Activated gamma-delta T cell (primary cell): Measurements from ENCODE around the gene PRM2.
"Not testable (repeated sequence)": the region's sequence is repeated elsewhere in the genome, so short reads cannot be mapped to it uniquely, and the experiment has no call there.

ENCODE experiments used
- DNase-seq: peaks from one replicate; lab custom pipeline; 2025; lab: John Stamatoyannopoulos, UW

PRM2 gene

GRCh38 chr16:11307639-11308492, 31.6 kb upstream of the PRM2 start:
- DNase-seq = no peak

GRCh38 chr16:11306997-11307638, 30.8 kb upstream of the PRM2 start:
- no peak for DNase-seq

- DNase-seq = no peak
These were observed 30.1 kb upstream of the PRM2 start for GRCh38 chr16:11306381-11306780.

GRCh38 chr16:11303405-11304138, 27.3 kb upstream of the PRM2 start:
- no peak for DNase-seq

- DNase-seq = no peak
These were observed 26.7 kb upstream of the PRM2 start for GRCh38 chr16:11302977-11303376.

- no peak for DNase-seq
These were observed 25.6 kb upstream of the PRM2 start for GRCh38 chr16:11301645-11302501.

- DNase-seq = no peak
These were observed 24.2 kb upstream of the PRM2 start for GRCh38 chr16:11300560-11300892.

GRCh38 chr16:11299865-11300559, 23.7 kb upstream of the PRM2 start:
- no peak for DNase-seq

- not testable (repeated sequence) for DNase-seq
These were observed 22.8 kb upstream of the PRM2 start for GRCh38 chr16:11298950-11299547.

- DNase-seq = no peak
These were observed 22.0 kb upstream of the PRM2 start for GRCh38 chr16:11298143-11298900.

GRCh38 chr16:11297492-11298142, 21.3 kb upstream of the PRM2 start:
- DNase-seq = peak; percentile 50

GRCh38 chr16:11296706-11297491, 20.6 kb upstream of the PRM2 start:
- no peak for DNase-seq

GRCh38 chr16:11296351-11296705, 20.0 kb upstream of the PRM2 start:
- no peak for DNase-seq

- DNase-seq = no peak
These were observed 19.4 kb upstream of the PRM2 start for GRCh38 chr16:11295672-11296071.

GRCh38 chr16:11292076-11292748, 15.9 kb upstream of the PRM2 start:
- no peak for DNase-seq

- no peak for DNase-seq
These were observed 14.9 kb upstream of the PRM2 start for GRCh38 chr16:11291091-11291703.

- DNase-seq = no peak
These were observed 14.0 kb upstream of the PRM2 start for GRCh38 chr16:11290102-11290893.
